ENCODE data around the gene FOXC2.

Gene FOXC2

GRCh38 chr16:86566601-86566965 lies at the start of gene FOXC2:
FOXC2 (plus strand) TSS chr16:86566829; CDS start chr16:86567336, 507 bp downstream.
- DNase-seq (ENCODE audit: low spot score), result peak; percentile 76

- no peak for DNase-seq (ENCODE audit: low spot score)
These were observed 49.6 kb upstream of the FOXC2 start for GRCh38 chr16:86517033-86517432.

GRCh38 chr16:86517652-86518258 lies 48.9 kb upstream of the FOXC2 start:
- DNase-seq (ENCODE audit: low spot score), result peak; percentile 62

GRCh38 chr16:86519007-86519648 lies 47.5 kb upstream of the FOXC2 start:
- DNase-seq (ENCODE audit: low spot score), result no peak

- DNase-seq (ENCODE audit: low spot score), result peak; percentile 61
These were observed 46.8 kb upstream of the FOXC2 start for GRCh38 chr16:86519649-86520316.

GRCh38 chr16:86520317-86521210 lies 46.1 kb upstream of the FOXC2 start:
- no peak for DNase-seq (ENCODE audit: low spot score)

GRCh38 chr16:86521236-86522197 lies 45.1 kb upstream of the FOXC2 start:
- DNase-seq (ENCODE audit: low spot score), result no peak

- no peak for DNase-seq (ENCODE audit: low spot score)
These were observed 44.0 kb upstream of the FOXC2 start for GRCh38 chr16:86522634-86523033.

- no peak for DNase-seq (ENCODE audit: low spot score)
These were observed 43.4 kb upstream of the FOXC2 start for GRCh38 chr16:86523166-86523740.

- no peak for DNase-seq (ENCODE audit: low spot score)
These were observed 42.6 kb upstream of the FOXC2 start for GRCh38 chr16:86524029-86524428.

GRCh38 chr16:86525696-86526095 lies 40.9 kb upstream of the FOXC2 start:
- DNase-seq (ENCODE audit: low spot score), result no peak

GRCh38 chr16:86527366-86527765 lies 39.3 kb upstream of the FOXC2 start:
- DNase-seq (ENCODE audit: low spot score), result no peak

GRCh38 chr16:86528061-86528929 lies 38.3 kb upstream of the FOXC2 start:
- no peak for DNase-seq (ENCODE audit: low spot score)

GRCh38 chr16:86529160-86529559 lies 37.5 kb upstream of the FOXC2 start:
- DNase-seq (ENCODE audit: low spot score), result no peak

- DNase-seq (ENCODE audit: low spot score), result no peak
These were observed 36.1 kb upstream of the FOXC2 start for GRCh38 chr16:86530251-86531190.

- no peak for DNase-seq (ENCODE audit: low spot score)
These were observed 35.5 kb upstream of the FOXC2 start for GRCh38 chr16:86531191-86531545.

GRCh38 chr16:86531641-86532525 lies 34.7 kb upstream of the FOXC2 start:
- no peak for DNase-seq (ENCODE audit: low spot score)

- DNase-seq (ENCODE audit: low spot score), result no peak
These were observed 34.2 kb upstream of the FOXC2 start for GRCh38 chr16:86532526-86532815.

Measured in kidney capillary endothelial cell (primary cell).